Esophagus squamous epithelium (tissue), 5 donors: ENCODE results near the gene CDKL4. TPM values are rescaled to one million over a fixed set of nuclear protein-coding genes. Genes with fewer than 3 reads are reported as not detected.
A peak's percentile ranks its signal among the peaks of the same experiment; 100 is the strongest.
"Not testable (repeated sequence)": the region's sequence is repeated elsewhere in the genome, so short reads cannot be mapped to it uniquely, and the experiment has no call there.

Experiments used
- DNase-seq: peaks from one replicate; lab custom pipeline; 2025; lab: John Stamatoyannopoulos, UW
- H3K27ac ChIP-seq, 4 donors: fragments of 200-600 bp; sonication (generic); one replicate each; pipeline ENCODE4 v1.5.1; 2016 to 2019; ENCODE audit warnings: mild to moderate bottlenecking in 1 of 4
- H3K27me3 ChIP-seq, 4 donors: fragments of 200-600 bp; sonication (generic); 1 replicate in 3 of 4; 2 replicates in 1 of 4; pipeline versions ENCODE4 v1.5.1 to v1.6.0; 2017 to 2021; ENCODE audit warnings: antibody characterized with exemption in 1 of 4
- H3K36me3 ChIP-seq, 3 donors: fragments of 200-600 bp; sonication (generic); one replicate each; pipeline ENCODE4 v1.5.1; 2016 to 2019
- H3K4me1 ChIP-seq, 3 donors: fragments of 200-600 bp; sonication (generic); one replicate each; pipeline ENCODE4 v1.5.1; 2017 to 2019
- H3K4me3 ChIP-seq, 4 donors: fragments of 200-600 bp; sonication (generic); 1 replicate in 3 of 4; 2 replicates in 1 of 4; pipeline ENCODE4 v1.5.1; 2016 to 2019; ENCODE audit warnings: mild to moderate bottlenecking in 2 of 4, moderate library complexity in 1 of 4
- H3K9me3 ChIP-seq, 3 donors: fragments of 200-600 bp; sonication (generic); one replicate each; pipeline ENCODE4 v1.5.1; 2016 to 2019
- CTCF ChIP-seq, 6 experiments: fragments of 450-650 bp in 4 of 6; fragments of 200-600 bp in 2 of 6; sonication (generic) in 2 of 6; IDR thresholded peaks; one replicate each; pipeline ENCODE4 v1.5.1; 2016 to 2019; ENCODE audit warnings: antibody characterized with exemption in 6 of 6, mild to moderate bottlenecking in 4 of 6, moderate library complexity in 4 of 6
- POLR2A ChIP-seq, 4 donors: fragments of 450-650 bp; IDR thresholded peaks; one replicate each; pipeline ENCODE4 v1.6.1; 2017; ENCODE audit warnings: antibody characterized with exemption in 4 of 4, mild to moderate bottlenecking in 4 of 4, moderate library complexity in 3 of 4
- WGBS, 2 donors: methylation state at CpG; one replicate each; pipeline ENCODE4 v1.1.5; 2018; 5-methylcytosine and 5-hydroxymethylcytosine counted together
- intact Hi-C: fragments of 100-400 bp; cut with DNase I; formaldehyde crosslinking; loops from one replicate; pipeline ENCODE4 v1.15.0; 2022
- total RNA-seq, 4 donors: library from RNA; depleted of rRNA; stranded (reverse); fragments of >200 nt; gene quantifications; one replicate each; pipeline ENCODE4 v1.1.0, GENCODE V29; 2016
- donor health status: DM: yes; HTN: yes; CAD: no.

The CDKL4 gene
- total RNA-seq, 4 donors from 2014 or later, result 0.38 TPM; not detected in 3

- Histone ChIP-seq H3K9me3 (no peaks in the 10 kb centered on the region), H3K27me3 (no peaks in the 10 kb centered on the region), H3K36me3 (peaks cover 0 to 32% (median 0%) of the 10 kb centered on the region in 3 donors), H3K27ac (no peak overlapping the region), H3K4me3 (no peak overlapping the region), H3K4me1 (no peaks in the 10 kb centered on the region)
- TF ChIP-seq POLR2A (IDR thresholded peaks at IDR 0.05) (no peak), CTCF (IDR thresholded peaks at IDR 0.05) (no peak)
- intact Hi-C loops, result no loop called here
- DNase-seq, result no peak
- 89 to 91% methylated on average over 1 of the region's 1 CpG for WGBS, 2 donors
These were observed 2.7 kb upstream of the CDKL4 start for GRCh38 chr2:39246382-39246980.

- H3K27ac ChIP-seq, H3K9me3 ChIP-seq, intact Hi-C loops, DNase-seq, H3K27me3 ChIP-seq, H3K4me1 ChIP-seq: not testable (repeated sequence)
- Histone ChIP-seq H3K4me3 (peak overlapping the region in 1 of 4 donors; percentile 22), H3K36me3 (peaks cover 0 to 18% (median 0%) of the 10 kb centered on the region in 3 donors)
- WGBS, 2 donors, result 79 to 80% methylated on average over 25 to 30 of the region's 31 CpGs
These were observed 1.3 kb upstream of the CDKL4 start for GRCh38 chr2:39244963-39245625.

GRCh38 chr2:39244241-39244862, 582 bp upstream of the CDKL4 start:
- Histone ChIP-seq H3K4me3 (peak overlapping the region in 1 of 4 donors; percentile 58), H3K36me3 (peaks cover 0 to 13% (median 0%) of the 10 kb centered on the region in 3 donors)
- 98% methylated on average over 7 of the region's 39 CpGs; no CpG with 5 or more reads in 1 of the 2 donors for whole genome bisulfite sequencing, 2 donors
- DNase-seq, intact Hi-C loops, H3K4me1 ChIP-seq, H3K27me3 ChIP-seq, H3K27ac ChIP-seq, H3K9me3 ChIP-seq: not testable (repeated sequence)

- Histone ChIP-seq H3K4me1 (no peaks in the 10 kb centered on the region), H3K4me3 (no peak overlapping the region), H3K36me3 (no peaks in the 10 kb centered on the region), H3K9me3 (no peaks in the 10 kb centered on the region), H3K27ac (no peak overlapping the region), H3K27me3 (no peaks in the 10 kb centered on the region)
- intact Hi-C loops, result no loop called here
- TF ChIP-seq POLR2A (IDR thresholded peaks at IDR 0.05) (no peak), CTCF (IDR thresholded peaks at IDR 0.05) (no peak)
- WGBS, 2 donors, result 73 to 74% methylated on average over 4 of the region's 4 CpGs
- DNase-seq, result no peak
These were observed 2.2 kb downstream of the CDKL4 start for GRCh38 chr2:39241588-39241987.

GRCh38 chr2:39240758-39241157, 3.0 kb downstream of the CDKL4 start:
- WGBS, 2 donors, result 86 to 89% methylated on average over 6 of the region's 6 CpGs
- TF ChIP-seq POLR2A (IDR thresholded peaks at IDR 0.05) (no peak), CTCF (IDR thresholded peaks at IDR 0.05) (no peak)
- Histone ChIP-seq H3K27me3 (no peaks in the 10 kb centered on the region), H3K9me3 (no peaks in the 10 kb centered on the region), H3K4me3 (no peak overlapping the region), H3K4me1 (no peaks in the 10 kb centered on the region), H3K27ac (no peak overlapping the region), H3K36me3 (no peaks in the 10 kb centered on the region)
- intact Hi-C loops, result no loop called here
- no peak for DNase-seq

GRCh38 chr2:39234754-39235153, 9.0 kb downstream of the CDKL4 start:
- intact Hi-C loops, result loop anchor here (5.0 kb wide), 1 partner anchor 287 kb away; no protein-coding TSS in a partner anchor
- no peak for DNase-seq
- H3K4me1 ChIP-seq, result no peaks in the 10 kb centered on the region
- H3K4me3 ChIP-seq, result no peak overlapping the region
- no peak overlapping the region for H3K27ac ChIP-seq
- H3K27me3 ChIP-seq, result no peaks in the 10 kb centered on the region
- H3K36me3 ChIP-seq, result no peaks in the 10 kb centered on the region
- WGBS, 2 donors, result 93 to 100% methylated on average over 1 of the region's 1 CpG
- no peak for TF ChIP-seq POLR2A (IDR thresholded peaks at IDR 0.05)
- no peak for TF ChIP-seq CTCF (IDR thresholded peaks at IDR 0.05)
- H3K9me3 ChIP-seq, result no peaks in the 10 kb centered on the region
